ENCODE results near the gene WDCP. TPM values are rescaled to one million over a fixed set of nuclear protein-coding genes. Genes with fewer than 3 reads are reported as not detected.

Gene WDCP
- polyA plus RNA-seq, 6 donors from 2014 or later = 4.1 to 9.8 (median 5.2) TPM; not detected in 1

DNA sequence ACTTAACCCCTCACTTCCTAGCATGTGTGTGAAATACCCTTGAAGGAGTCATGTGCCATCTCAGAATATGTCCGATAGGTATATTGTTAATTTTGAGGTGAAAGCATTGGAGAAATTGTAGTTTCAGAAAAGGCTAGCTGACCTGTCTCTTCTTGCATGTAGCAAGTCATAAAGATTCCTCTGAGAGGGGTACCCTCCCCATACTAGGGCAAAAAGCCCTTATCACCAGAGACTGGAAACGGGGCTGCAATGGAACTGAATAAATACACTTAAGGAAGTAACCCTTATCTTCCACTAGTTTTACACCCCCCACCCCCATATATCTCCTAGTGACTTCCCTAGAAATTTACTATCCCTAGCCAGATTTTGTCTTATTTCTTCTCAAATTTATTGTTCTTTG, 30.7 kb upstream of the WDCP start:
- ATAC-seq (ENCODE audit: low read depth in 2 of 2) (no peak), DNase-seq (no peak)
- Mint-ChIP-seq H3K4me1 (peaks cover 20 to 35% (median 29%) of the 10 kb centered on the region in 3 donors), H3K27ac (peak overlapping the region in 4 of 6 donors; percentile 18 to 97 (median 88)), H3K4me3 (peak overlapping the region; percentile 96 to 99 (median 98)), H3K36me3 (peaks cover 0 to 8% of the 10 kb centered on the region in 2 donors), H3K9me3 (no peaks in the 10 kb centered on the region), H3K27me3 (no peaks in the 10 kb centered on the region)

- H3K27me3 Mint-ChIP-seq = no peaks in the 10 kb centered on the region
- ATAC-seq (ENCODE audit: low read depth in 2 of 2) = no peak
- H3K27ac Mint-ChIP-seq = peak overlapping the region in 5 of 6 donors; percentile 80 to 99 (median 97)
- H3K4me3 Mint-ChIP-seq = peak overlapping the region; percentile 96 to 99 (median 98)
- H3K36me3 Mint-ChIP-seq = peaks cover 0 to 7% of the 10 kb centered on the region in 2 donors
- no peaks in the 10 kb centered on the region for H3K9me3 Mint-ChIP-seq
- peaks cover 20 to 39% (median 29%) of the 10 kb centered on the region in 3 donors for H3K4me1 Mint-ChIP-seq
- DNase-seq = no peak
Measured at GRCh38 chr2:24077535-24077877, 30.3 kb upstream of the WDCP start.

DNA sequence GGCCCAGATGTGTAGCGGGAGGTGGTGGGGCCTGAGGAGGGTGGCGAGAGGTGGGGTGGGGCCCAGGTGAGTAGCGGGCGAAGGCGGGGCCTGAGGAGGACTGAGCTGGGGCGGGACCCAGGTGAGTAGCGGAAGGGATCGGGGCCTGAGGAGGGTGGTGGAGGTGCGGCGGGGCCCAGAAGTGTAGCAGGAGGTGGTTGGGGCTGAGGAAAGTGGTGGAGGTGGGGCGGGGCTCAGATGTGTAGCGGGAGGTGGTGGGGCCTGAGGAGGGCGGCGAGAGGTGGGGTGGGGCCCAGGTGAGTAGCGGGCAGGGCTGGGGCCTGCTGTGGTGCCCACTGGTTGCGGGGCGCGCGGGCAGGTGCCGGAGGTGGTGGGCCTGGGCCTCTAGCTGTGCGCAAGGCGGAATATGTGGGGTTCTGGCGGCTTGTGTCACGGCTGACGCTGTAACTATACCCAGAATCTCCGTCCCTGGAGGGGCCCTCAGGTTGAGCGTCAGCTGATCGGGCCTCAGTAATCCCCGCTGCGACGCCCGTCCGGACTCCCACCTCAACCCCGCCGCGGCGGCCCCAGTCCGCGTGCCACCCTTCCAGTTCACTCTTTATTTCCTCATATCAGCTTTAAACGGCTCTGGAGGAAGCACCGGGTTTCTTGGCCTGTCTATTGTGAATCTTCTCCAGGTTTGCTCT, 29.8 kb upstream of the WDCP start:
- Mint-ChIP-seq H3K27ac (peak overlapping the region; percentile 96 to 99 (median 98)), H3K4me3 (peak overlapping the region; percentile 96 to 99 (median 98)), H3K9me3 (no peaks in the 10 kb centered on the region), H3K36me3 (peaks cover 0 to 2% of the 10 kb centered on the region in 2 donors), H3K27me3 (no peaks in the 10 kb centered on the region), H3K4me1 (peaks cover 20 to 43% (median 24%) of the 10 kb centered on the region in 3 donors)
- peak; percentile 22 to 26 for ATAC-seq (ENCODE audit: low read depth in 2 of 2)
- no peak for DNase-seq

- peak; percentile 80 to 81 for ATAC-seq (ENCODE audit: low read depth in 2 of 2)
- Mint-ChIP-seq H3K36me3 (no peaks in the 10 kb centered on the region), H3K4me3 (peak within 1 kb of the TSS; percentile 96 to 99 (median 98)), H3K4me1 (peaks cover 20 to 43% (median 24%) of the 10 kb centered on the region in 3 donors), H3K27ac (peak within 1 kb of the TSS; percentile 96 to 99 (median 98)), H3K27me3 (no peaks in the 10 kb centered on the region), H3K9me3 (no peaks in the 10 kb centered on the region)
- DNase-seq = peak; percentile 99
Measured at GRCh38 chr2:24075915-24076848, 29.0 kb upstream of the WDCP start, which contains the start of gene SF3B6. Gene SF3B6, minus strand, starts transcription at chr2:24076326. Its CDS starts 97 bp downstream, at chr2:24076229.

DNA sequence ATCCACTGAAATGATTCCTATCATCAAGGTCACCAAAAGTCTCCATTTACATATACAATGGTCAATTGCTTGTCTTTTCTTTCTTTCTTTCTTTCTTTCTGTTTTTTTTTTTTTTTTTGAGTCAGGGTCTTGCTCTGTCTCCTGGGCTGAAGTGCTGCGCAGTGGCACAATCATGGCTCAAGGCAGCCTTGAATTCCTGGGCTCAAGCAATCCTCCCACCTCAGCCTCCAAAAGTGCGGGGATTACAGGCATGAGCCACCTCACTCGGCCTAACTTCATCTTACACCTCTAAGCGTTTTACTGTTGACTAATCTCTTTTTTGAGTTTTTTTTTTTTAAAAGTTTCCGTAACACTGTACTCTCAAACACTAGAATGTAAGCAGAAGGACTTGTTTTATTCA, 28.1 kb upstream of the WDCP start:
- ATAC-seq (ENCODE audit: low read depth in 2 of 2) = no peak
- Mint-ChIP-seq H3K27ac (peak overlapping the region in 4 of 6 donors; percentile 96 to 98 (median 98)), H3K27me3 (no peaks in the 10 kb centered on the region), H3K4me1 (peaks cover 20 to 43% (median 24%) of the 10 kb centered on the region in 3 donors), H3K9me3 (no peaks in the 10 kb centered on the region), H3K4me3 (peak overlapping the region; percentile 96 to 99 (median 98)), H3K36me3 (no peaks in the 10 kb centered on the region)
- DNase-seq = no peak

- H3K27me3 Mint-ChIP-seq = no peaks in the 10 kb centered on the region
- H3K9me3 Mint-ChIP-seq = no peaks in the 10 kb centered on the region
- peaks cover 20 to 43% (median 31%) of the 10 kb centered on the region in 3 donors for H3K4me1 Mint-ChIP-seq
- DNase-seq (no peak), ATAC-seq (ENCODE audit: low read depth in 2 of 2) (no peak)
- peak overlapping the region in 1 of 6 donors; percentile 84 for H3K27ac Mint-ChIP-seq
- H3K36me3 Mint-ChIP-seq = no peaks in the 10 kb centered on the region
- peak overlapping the region in 2 of 8 donors; percentile 26 to 70 for H3K4me3 Mint-ChIP-seq
Measured at GRCh38 chr2:24073816-24074215, 26.6 kb upstream of the WDCP start.

GRCh38 chr2:24072259-24072658, 25.1 kb upstream of the WDCP start:
- H3K27ac Mint-ChIP-seq = no peak overlapping the region
- peaks cover 15 to 35% (median 25%) of the 10 kb centered on the region in 3 donors for H3K4me1 Mint-ChIP-seq
- no peak for DNase-seq

DNA sequence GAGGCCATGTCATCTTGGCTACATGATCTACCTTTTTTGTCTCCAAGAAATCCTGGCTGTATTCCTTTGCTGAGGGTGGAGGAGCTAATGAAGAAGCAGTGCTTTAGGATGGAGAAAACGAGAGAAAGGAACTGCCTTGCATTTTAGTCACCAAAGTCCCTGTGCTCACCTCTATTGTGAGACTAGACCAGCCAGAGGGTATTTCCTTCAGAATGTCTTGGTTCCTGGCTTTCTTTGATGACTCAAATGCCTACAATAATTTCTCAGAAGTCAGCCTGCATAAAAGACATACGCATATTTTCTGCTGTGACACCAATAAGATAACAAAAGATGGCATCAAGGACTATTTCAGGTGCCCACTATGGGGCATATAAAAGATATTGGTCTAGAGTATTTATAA, 18.1 kb upstream of the WDCP start:
- Mint-ChIP-seq H3K9me3 (no peaks in the 10 kb centered on the region), H3K4me1 (peaks cover 0 to 6% (median 0%) of the 10 kb centered on the region in 3 donors), H3K27ac (no peak overlapping the region), H3K27me3 (peaks cover 0 to 4% (median 0%) of the 10 kb centered on the region in 3 donors), H3K4me3 (no peak overlapping the region), H3K36me3 (peaks cover 0 to 4% of the 10 kb centered on the region in 2 donors)
- ATAC-seq (ENCODE audit: low read depth in 2 of 2) (no peak), DNase-seq (no peak)

More at GRCh38 chr2:24072259-24072658, 25.1 kb upstream of the WDCP start:
- Mint-ChIP-seq H3K36me3 (no peaks in the 10 kb centered on the region), H3K9me3 (no peaks in the 10 kb centered on the region), H3K27me3 (no peaks in the 10 kb centered on the region), H3K4me3 (peak overlapping the region in 1 of 8 donors; percentile 70)
- no peak for ATAC-seq (ENCODE audit: low read depth in 2 of 2)

GRCh38 chr2:24058564-24059271, 11.5 kb upstream of the WDCP start:
- Mint-ChIP-seq H3K36me3 (no peaks in the 10 kb centered on the region), H3K27ac (no peak overlapping the region)

GRCh38 chr2:24055750-24056149, 8.6 kb upstream of the WDCP start:
- H3K27ac Mint-ChIP-seq = no peak overlapping the region
- H3K4me1 Mint-ChIP-seq = no peaks in the 10 kb centered on the region
- no peak for DNase-seq
- peaks cover 0 to 11% (median 0%) of the 10 kb centered on the region in 3 donors for H3K27me3 Mint-ChIP-seq
- H3K36me3 Mint-ChIP-seq = no peaks in the 10 kb centered on the region
- peaks cover 0 to 2% (median 0%) of the 10 kb centered on the region in 7 donors for H3K9me3 Mint-ChIP-seq
- H3K4me3 Mint-ChIP-seq = no peak overlapping the region
- ATAC-seq (ENCODE audit: low read depth in 2 of 2) = no peak

More at GRCh38 chr2:24058564-24059271, 11.5 kb upstream of the WDCP start:
- DNase-seq (no peak), ATAC-seq (ENCODE audit: low read depth in 2 of 2) (no peak)
- peaks cover 0 to 2% (median 0%) of the 10 kb centered on the region in 7 donors for H3K9me3 Mint-ChIP-seq
- H3K4me1 Mint-ChIP-seq = no peaks in the 10 kb centered on the region
- H3K27me3 Mint-ChIP-seq = peaks cover 0 to 12% (median 0%) of the 10 kb centered on the region in 3 donors
- H3K4me3 Mint-ChIP-seq = no peak overlapping the region

GRCh38 chr2:24054366-24055010, 7.3 kb upstream of the WDCP start:
- Mint-ChIP-seq H3K4me3 (no peak overlapping the region), H3K27ac (no peak overlapping the region), H3K9me3 (peaks cover 0 to 2% (median 0%) of the 10 kb centered on the region in 7 donors), H3K36me3 (no peaks in the 10 kb centered on the region), H3K4me1 (peaks cover 0 to under 1% (median 0%) of the 10 kb centered on the region in 3 donors), H3K27me3 (peaks cover 0 to 7% (median 0%) of the 10 kb centered on the region in 3 donors)
- ATAC-seq (ENCODE audit: low read depth in 2 of 2) (no peak), DNase-seq (no peak)

GRCh38 chr2:24052951-24053350, 5.8 kb upstream of the WDCP start:
- Mint-ChIP-seq H3K9me3 (peaks cover 0 to 2% (median 0%) of the 10 kb centered on the region in 7 donors), H3K27me3 (peaks cover 0 to 7% (median 0%) of the 10 kb centered on the region in 3 donors), H3K4me3 (no peak overlapping the region)

More at GRCh38 chr2:24052951-24053350, 5.8 kb upstream of the WDCP start:
- DNase-seq (no peak), ATAC-seq (ENCODE audit: low read depth in 2 of 2) (no peak)
- Mint-ChIP-seq H3K36me3 (no peaks in the 10 kb centered on the region), H3K27ac (no peak overlapping the region), H3K4me1 (peaks cover 0 to 9% (median 8%) of the 10 kb centered on the region in 3 donors)
